ENCODE results near the gene NCS1. TPM values are rescaled to one million over a fixed set of nuclear protein-coding genes. Genes with fewer than 3 reads are reported as not detected.

The NCS1 gene
- total RNA-seq, 2 donors from 2014 or later: 50.8 to 58.3 TPM

GRCh38 chr9:130207241-130207992, 35.2 kb downstream of the NCS1 start:
- no peaks in the 10 kb centered on the region for H3K9me3 ChIP-seq
- DNase-seq (ENCODE audit: low spot score): no peak
- no peak overlapping the region for H3K4me3 ChIP-seq
- no peak for ATAC-seq (ENCODE audit: insufficient number of reproducible peaks, low FRiP score, low read depth)
- peaks cover 11 to 60% of the 10 kb centered on the region in 2 donors for H3K4me1 ChIP-seq (ENCODE audit: control insufficient read depth in 1 of 2, low read depth in 2 of 2)
- no peaks in the 10 kb centered on the region for H3K36me3 ChIP-seq
- H3K27me3 ChIP-seq (replicated peaks; ENCODE audit: insufficient read depth): no peaks in the 10 kb centered on the region
- no peak for TF ChIP-seq CTCF (IDR thresholded peaks at IDR 0.05)
- H3K27ac ChIP-seq: peak overlapping the region; percentile 50 to 76

GRCh38 chr9:130208600-130209347, 36.6 kb downstream of the NCS1 start:
- H3K9me3 ChIP-seq: no peaks in the 10 kb centered on the region
- peak overlapping the region; percentile 17 for H3K4me3 ChIP-seq
- H3K4me1 ChIP-seq (ENCODE audit: control insufficient read depth in 1 of 2, low read depth in 2 of 2): peaks cover 11 to 65% of the 10 kb centered on the region in 2 donors
- H3K36me3 ChIP-seq: no peaks in the 10 kb centered on the region
- H3K27me3 ChIP-seq (replicated peaks; ENCODE audit: insufficient read depth): no peaks in the 10 kb centered on the region
- peak overlapping the region; percentile 79 to 89 for H3K27ac ChIP-seq
- no peak for TF ChIP-seq CTCF (IDR thresholded peaks at IDR 0.05)
- ATAC-seq (ENCODE audit: insufficient number of reproducible peaks, low FRiP score, low read depth) (no peak), DNase-seq (ENCODE audit: low spot score) (no peak)

GRCh38 chr9:130209422-130209821, 37.2 kb downstream of the NCS1 start:
- H3K4me1 ChIP-seq (ENCODE audit: control insufficient read depth in 1 of 2, low read depth in 2 of 2): peaks cover 11 to 68% of the 10 kb centered on the region in 2 donors
- TF ChIP-seq CTCF (IDR thresholded peaks at IDR 0.05): no peak
- no peaks in the 10 kb centered on the region for H3K9me3 ChIP-seq
- no peaks in the 10 kb centered on the region for H3K27me3 ChIP-seq (replicated peaks; ENCODE audit: insufficient read depth)
- peak overlapping the region; percentile 17 for H3K4me3 ChIP-seq
- H3K36me3 ChIP-seq: no peaks in the 10 kb centered on the region
- DNase-seq (ENCODE audit: low spot score) (no peak), ATAC-seq (ENCODE audit: insufficient number of reproducible peaks, low FRiP score, low read depth) (no peak)
- H3K27ac ChIP-seq: peak overlapping the region; percentile 79 to 89

DNA sequence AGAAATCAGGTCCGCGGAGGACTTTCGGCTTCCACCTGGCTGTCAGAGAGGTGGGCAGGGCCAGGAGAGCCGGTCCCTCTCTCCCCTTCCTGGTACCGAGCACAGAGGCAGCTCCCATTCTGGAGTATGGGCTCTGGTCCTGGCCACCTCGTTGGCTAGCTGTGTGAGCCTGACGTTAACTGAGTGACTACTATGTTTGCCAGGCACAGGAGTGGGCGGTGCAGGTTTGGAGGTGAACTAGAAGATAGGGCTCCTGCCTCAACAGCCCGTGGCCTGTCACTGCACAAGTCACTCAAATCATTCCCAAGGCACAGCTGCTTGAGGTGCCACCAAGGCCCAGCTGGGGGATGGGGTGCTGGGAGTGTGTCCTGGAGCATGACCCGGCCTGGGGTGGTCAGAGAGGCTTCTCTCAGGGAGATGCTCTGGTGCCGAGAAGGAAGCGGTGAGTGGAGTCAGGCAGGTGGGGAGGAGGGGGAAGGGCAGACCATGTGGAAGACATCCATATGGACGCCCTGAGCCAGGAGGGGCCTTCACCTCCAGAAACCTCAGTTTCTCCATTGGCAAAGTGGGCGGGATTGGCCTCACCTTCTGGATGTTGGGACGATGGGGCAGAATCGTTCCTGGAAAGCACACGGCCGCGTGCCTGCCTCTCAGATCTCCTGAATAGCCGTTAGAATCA, 39.5 kb downstream of the NCS1 start:
- no peaks in the 10 kb centered on the region for H3K9me3 ChIP-seq
- H3K4me1 ChIP-seq (ENCODE audit: control insufficient read depth in 1 of 2, low read depth in 2 of 2): peaks cover 11 to 71% of the 10 kb centered on the region in 2 donors
- H3K4me3 ChIP-seq: no peak overlapping the region
- ATAC-seq (ENCODE audit: insufficient number of reproducible peaks, low FRiP score, low read depth) (no peak), DNase-seq (ENCODE audit: low spot score) (no peak)
- H3K27me3 ChIP-seq (replicated peaks; ENCODE audit: insufficient read depth): no peaks in the 10 kb centered on the region
- no peaks in the 10 kb centered on the region for H3K36me3 ChIP-seq
- TF ChIP-seq CTCF (IDR thresholded peaks at IDR 0.05): no peak
- no peak overlapping the region for H3K27ac ChIP-seq

Data from thoracic aorta (tissue), 2 donors.